Natural killer cell treated with Interleukin-12 subunit alpha and Interleukin-12 subunit beta and Interleukin-15 and Interleukin-18, amount 100 ng/mL, for 72 hours (primary cell): Measurements from ENCODE around the gene GOLGA5. TPM values are rescaled to one million over a fixed set of nuclear protein-coding genes. Genes with fewer than 3 reads are reported as not detected.
"Not testable (repeated sequence)": the region's sequence is repeated elsewhere in the genome, so short reads cannot be mapped to it uniquely, and the experiment has no call there.

Experiments
- ATAC-seq, 2 donors: fragments of 150-1000 bp; cut with Tn5 transposase in 1 of 2; sonication (Bioruptor Pico), chemical (Tn5 transposase) in 1 of 2; 2 replicates each; pipeline ENCODE4 v1.10.0; 2021
- DNase-seq: peaks from one replicate; pipeline ENCODE4 v3.0.0; 2022; ENCODE audit warnings: low spot score
- H3K27ac Mint-ChIP-seq, 2 donors: 1 replicate in 1 of 2; 2 replicates in 1 of 2; pipeline ENCODE4 v1.8.0; 2022; ENCODE audit warnings: mixed read lengths in 2 of 2, mild to moderate bottlenecking in 1 of 2, moderate library complexity in 1 of 2
- H3K27me3 Mint-ChIP-seq, 2 donors: 1 replicate in 1 of 2; 2 replicates in 1 of 2; pipeline ENCODE4 v1.8.0; 2022; ENCODE audit warnings: mixed read lengths in 2 of 2
- H3K36me3 Mint-ChIP-seq: one replicate; pipeline ENCODE4 v1.8.0; 2022; ENCODE audit warnings: mixed read lengths
- H3K4me1 Mint-ChIP-seq, 2 donors: 1 replicate in 1 of 2; 2 replicates in 1 of 2; pipeline ENCODE4 v1.8.0; 2022; ENCODE audit warnings: low read depth in 2 of 2, mixed read lengths in 2 of 2, mild to moderate bottlenecking in 1 of 2
- H3K4me3 Mint-ChIP-seq: one replicate; pipeline ENCODE4 v1.8.0; 2022; ENCODE audit warnings: mixed read lengths
- H3K9me3 Mint-ChIP-seq: 2 replicates; pipeline ENCODE4 v1.8.0; 2022; ENCODE audit warnings: mixed read lengths
- total RNA-seq, 2 donors: library from RNA; stranded (reverse); gene quantifications; one replicate each; pipeline ENCODE4 v1.2.3, GENCODE V29; 2022

GOLGA5 gene
- total RNA-seq, 2 donors from 2014 or later: 21.0 to 24.2 TPM

DNA sequence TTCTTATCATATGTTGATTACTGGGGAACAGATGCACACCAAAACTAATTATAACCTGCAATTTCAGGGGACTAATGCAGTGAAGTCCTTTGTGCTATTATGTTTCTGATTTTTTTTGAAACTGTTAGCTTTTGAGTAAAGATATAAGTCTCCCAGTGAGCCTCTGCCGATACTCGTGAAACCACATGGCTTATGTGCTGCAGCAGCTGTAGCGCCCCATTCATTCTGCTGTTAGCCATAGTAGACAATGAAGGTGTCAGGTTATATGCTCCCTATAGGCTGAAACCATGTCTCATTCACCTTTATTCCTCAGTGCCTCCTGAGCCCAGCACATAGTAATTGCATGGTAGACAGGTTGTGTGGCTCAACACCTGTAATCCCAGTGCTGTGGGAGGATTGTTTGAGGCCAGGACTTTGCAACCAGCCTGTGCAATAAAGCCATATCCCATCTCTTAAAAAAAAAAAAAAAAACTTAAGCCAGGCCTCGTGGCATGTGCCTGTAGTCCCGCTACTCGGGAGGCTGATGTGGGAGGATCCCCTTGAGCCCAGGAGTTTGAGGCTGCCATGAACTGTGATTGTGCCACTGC lies 25.0 kb downstream of the GOLGA5 start:
- ATAC-seq: no peak
- H3K27ac Mint-ChIP-seq: no peak overlapping the region

DNA sequence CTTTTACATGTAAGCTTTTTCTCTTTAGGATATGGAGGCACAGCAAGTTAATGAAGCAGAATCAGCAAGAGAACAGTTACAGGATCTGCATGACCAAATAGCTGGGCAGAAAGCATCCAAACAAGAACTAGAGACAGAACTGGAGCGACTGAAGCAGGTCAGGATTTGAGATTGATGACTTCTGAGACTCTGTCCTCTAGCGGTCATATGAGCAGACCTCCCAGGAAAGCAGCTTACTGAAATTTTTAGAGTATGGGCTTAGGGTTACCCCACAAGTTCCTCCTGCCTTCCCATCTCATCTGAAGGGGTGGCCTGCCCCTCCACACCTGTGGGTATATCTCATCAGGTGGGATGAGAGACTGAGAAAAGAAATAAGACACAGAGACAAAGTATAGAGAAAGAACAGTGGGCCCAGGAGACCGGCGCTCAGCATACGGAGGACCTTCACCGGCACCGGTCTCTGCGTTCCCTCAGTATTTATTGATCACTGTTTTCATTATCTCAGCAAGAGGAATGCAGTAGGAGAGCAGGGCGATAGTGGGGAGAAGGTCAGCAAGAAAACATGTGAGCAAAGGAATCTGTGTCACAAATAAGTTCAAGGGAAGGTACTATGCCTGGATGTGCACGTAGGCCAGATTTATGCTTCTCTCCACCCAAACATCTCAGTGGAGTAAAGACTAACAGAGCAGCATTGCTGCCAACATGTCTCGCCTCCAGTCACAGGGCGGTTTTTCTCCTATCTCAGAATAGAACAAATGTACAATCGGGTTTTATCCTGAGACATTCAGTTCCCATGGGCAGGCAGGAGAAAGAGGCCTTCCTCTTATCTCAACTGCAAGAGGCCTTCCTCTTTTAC lies 25.8 kb downstream of the GOLGA5 start:
- peaks cover 28% of the 10 kb centered on the region for H3K36me3 Mint-ChIP-seq
- H3K4me1 Mint-ChIP-seq, H3K4me3 Mint-ChIP-seq, DNase-seq, H3K9me3 Mint-ChIP-seq, ATAC-seq, H3K27ac Mint-ChIP-seq, H3K27me3 Mint-ChIP-seq: not testable (repeated sequence)

More for the DNA sequence above, 25.0 kb downstream of the GOLGA5 start:
- H3K4me3 Mint-ChIP-seq: no peak overlapping the region
- no peaks in the 10 kb centered on the region for H3K9me3 Mint-ChIP-seq
- H3K4me1 Mint-ChIP-seq: no peaks in the 10 kb centered on the region
- no peak for DNase-seq
- peaks cover 21% of the 10 kb centered on the region for H3K36me3 Mint-ChIP-seq
- no peaks in the 10 kb centered on the region for H3K27me3 Mint-ChIP-seq

DNA sequence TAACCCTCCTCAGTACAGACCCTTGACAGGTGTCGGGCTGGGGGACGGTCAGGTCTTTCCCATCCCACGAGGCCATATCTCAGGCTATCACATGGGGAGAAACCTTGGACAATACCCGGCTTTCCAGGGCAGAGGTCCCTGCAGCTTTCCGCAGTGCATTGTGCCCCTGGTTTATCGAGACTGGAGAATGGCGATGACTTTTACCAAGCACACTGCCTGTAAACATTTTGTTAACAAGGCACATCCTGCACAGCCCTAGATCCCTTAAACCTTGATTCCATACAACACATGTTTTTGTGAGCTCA lies 26.4 kb downstream of the GOLGA5 start:
- DNase-seq, H3K9me3 Mint-ChIP-seq, H3K27ac Mint-ChIP-seq, H3K4me1 Mint-ChIP-seq, H3K27me3 Mint-ChIP-seq, ATAC-seq, H3K4me3 Mint-ChIP-seq: not testable (repeated sequence)
- peaks cover 23% of the 10 kb centered on the region for H3K36me3 Mint-ChIP-seq

DNA sequence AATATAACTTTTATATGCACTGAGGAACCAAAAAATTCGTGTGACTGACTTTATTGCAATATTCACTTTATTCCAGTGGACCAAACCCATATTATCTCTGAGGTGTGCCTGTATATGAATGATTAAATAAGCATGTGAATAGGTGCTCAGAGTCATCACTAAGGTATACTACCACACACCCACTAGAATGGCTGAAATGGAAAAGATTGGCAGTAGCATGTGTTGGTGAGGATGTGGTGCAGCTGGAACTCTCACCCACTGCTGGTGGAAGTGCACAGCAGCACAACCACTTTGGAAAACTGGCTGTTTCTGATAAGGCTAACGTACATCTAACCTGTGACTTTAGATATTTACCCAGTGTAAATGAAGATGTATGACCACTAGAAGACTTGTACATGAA lies 36.8 kb downstream of the GOLGA5 start:
- H3K9me3 Mint-ChIP-seq: no peaks in the 10 kb centered on the region
- no peak overlapping the region for H3K4me3 Mint-ChIP-seq
- DNase-seq: no peak
- no peak overlapping the region for H3K27ac Mint-ChIP-seq
- H3K4me1 Mint-ChIP-seq: peaks cover 0 to 2% of the 10 kb centered on the region in 2 donors
- ATAC-seq: no peak
- no peaks in the 10 kb centered on the region for H3K27me3 Mint-ChIP-seq
- peaks cover 26% of the 10 kb centered on the region for H3K36me3 Mint-ChIP-seq

DNA sequence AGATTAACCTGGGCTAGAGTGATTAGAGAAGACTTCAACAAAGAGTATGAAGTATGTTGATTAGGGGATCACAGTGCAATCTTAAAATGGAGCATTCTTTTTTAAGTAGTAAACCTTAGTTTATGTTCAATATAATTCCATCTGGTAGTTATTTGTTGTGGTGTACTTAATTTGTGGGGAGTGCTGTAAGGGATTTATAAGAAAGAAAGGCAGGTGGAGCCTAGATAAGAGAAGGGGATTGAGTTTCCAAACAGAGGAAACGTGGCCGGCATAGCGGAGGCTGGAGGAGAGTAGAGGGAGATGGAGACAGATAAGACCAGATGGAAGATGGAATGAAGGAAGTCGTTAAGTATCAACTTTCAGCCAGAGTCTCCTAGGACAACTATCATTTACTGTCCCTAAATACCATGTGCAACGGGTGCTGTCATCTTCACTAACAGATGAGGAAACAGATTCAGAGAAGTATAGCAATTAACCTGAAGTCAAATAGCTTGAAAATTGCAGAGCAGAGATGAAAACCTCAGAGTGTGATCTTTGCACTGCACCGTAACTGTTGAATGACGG lies 38.1 kb downstream of the GOLGA5 start:
- H3K4me1 Mint-ChIP-seq: peaks cover 0 to 2% of the 10 kb centered on the region in 2 donors
- H3K27me3 Mint-ChIP-seq: no peaks in the 10 kb centered on the region
- no peak for ATAC-seq
- H3K36me3 Mint-ChIP-seq: peaks cover 25% of the 10 kb centered on the region
- no peaks in the 10 kb centered on the region for H3K9me3 Mint-ChIP-seq
- no peak overlapping the region for H3K4me3 Mint-ChIP-seq
- no peak overlapping the region for H3K27ac Mint-ChIP-seq
- DNase-seq: no peak

DNA sequence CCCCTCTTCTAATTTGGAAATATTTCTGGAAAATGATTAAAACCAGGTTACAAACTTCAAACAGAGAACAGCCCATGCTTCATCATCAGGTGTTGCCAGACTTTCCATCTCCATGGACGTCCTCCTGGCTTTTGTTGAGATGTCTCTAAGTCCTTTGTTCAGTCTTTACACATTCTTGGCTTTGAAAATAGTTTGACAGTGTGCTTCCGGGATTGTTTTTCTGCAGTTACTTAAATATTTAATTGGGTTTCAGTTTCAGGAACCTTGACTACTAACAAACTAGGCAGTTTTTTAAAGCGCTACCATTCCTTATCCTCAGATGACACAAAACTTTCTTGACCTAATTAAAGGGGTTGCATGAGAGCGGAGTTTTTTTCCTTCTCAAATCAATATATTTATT lies 47.8 kb downstream of the GOLGA5 start:
- H3K4me1 Mint-ChIP-seq: peaks cover 19 to 22% of the 10 kb centered on the region in 2 donors
- H3K27me3 Mint-ChIP-seq: no peaks in the 10 kb centered on the region
- H3K4me3 Mint-ChIP-seq: no peak overlapping the region
- peaks cover 23% of the 10 kb centered on the region for H3K36me3 Mint-ChIP-seq
- ATAC-seq: no peak
- H3K9me3 Mint-ChIP-seq: peaks cover 6% of the 10 kb centered on the region
- DNase-seq: no peak
- no peak overlapping the region for H3K27ac Mint-ChIP-seq

DNA sequence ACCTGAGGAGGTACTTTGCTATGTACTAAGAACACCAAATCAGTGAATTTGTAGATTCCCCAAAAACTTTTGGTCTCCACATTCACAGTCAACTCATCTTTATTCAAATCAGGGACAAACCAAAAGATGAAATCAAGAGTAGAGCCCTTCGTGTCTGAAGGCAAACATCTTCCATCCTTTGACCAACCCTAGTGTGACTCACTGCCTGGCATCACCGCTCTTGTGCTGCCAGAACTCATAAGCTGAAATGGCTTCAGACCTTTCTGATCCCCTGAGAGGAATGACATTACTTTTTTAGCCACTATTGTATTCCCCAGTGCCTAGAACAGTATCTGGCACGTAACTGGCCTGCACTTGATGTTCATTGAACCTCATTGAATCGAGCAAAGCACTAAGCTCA lies 50.1 kb downstream of the GOLGA5 start:
- H3K4me3 Mint-ChIP-seq: no peak overlapping the region
- no peak for DNase-seq
- no peaks in the 10 kb centered on the region for H3K27me3 Mint-ChIP-seq
- peak overlapping the region in 1 of 2 donors; percentile 33 for H3K27ac Mint-ChIP-seq
- ATAC-seq: no peak
- peaks cover 25 to 30% of the 10 kb centered on the region in 2 donors for H3K4me1 Mint-ChIP-seq
- H3K36me3 Mint-ChIP-seq: peaks cover 23% of the 10 kb centered on the region
- peaks cover 6% of the 10 kb centered on the region for H3K9me3 Mint-ChIP-seq

DNA sequence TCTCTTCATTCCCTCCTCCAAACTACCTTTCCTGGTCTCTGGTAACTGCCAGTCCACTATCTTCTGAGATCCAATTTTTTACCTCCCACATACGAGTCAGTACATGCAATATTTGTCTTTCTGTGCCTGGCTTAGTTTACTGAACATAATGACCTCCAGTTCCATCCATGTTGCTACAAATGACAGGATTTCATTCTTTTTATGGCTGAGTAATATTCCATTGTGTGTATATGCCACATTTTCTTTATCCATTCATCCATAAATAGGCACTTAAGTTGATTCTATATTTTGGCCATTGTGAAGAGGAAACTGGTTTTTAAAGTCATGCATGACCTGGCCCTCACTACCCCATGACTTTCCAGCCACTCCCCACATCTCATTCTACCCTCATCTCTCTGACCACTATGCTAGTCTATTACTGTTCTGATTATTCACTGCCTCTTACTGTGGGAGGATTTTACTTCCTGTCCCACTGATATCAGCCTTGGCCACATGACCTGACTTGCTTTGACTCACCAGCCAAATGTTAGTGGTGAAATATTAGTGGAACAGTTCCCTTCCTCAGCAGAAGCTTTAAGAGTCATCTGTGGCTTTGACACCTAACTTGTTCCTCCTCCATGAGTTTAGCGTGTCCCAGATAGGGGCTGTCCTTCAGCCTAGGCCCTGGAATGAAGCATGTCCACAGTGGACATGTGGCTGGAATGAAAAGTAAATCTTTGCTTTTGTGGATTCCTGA lies 52.2 kb downstream of the GOLGA5 start:
- Mint-ChIP-seq H3K36me3 (peaks cover 18% of the 10 kb centered on the region), H3K27me3 (no peaks in the 10 kb centered on the region), H3K4me3 (peak overlapping the region; percentile 83), H3K4me1 (peaks cover 25 to 30% of the 10 kb centered on the region in 2 donors), H3K27ac (peak overlapping the region; percentile 37 to 63), H3K9me3 (peaks cover 6% of the 10 kb centered on the region)
- DNase-seq (no peak), ATAC-seq (peak; percentile 92 to 97)

DNA sequence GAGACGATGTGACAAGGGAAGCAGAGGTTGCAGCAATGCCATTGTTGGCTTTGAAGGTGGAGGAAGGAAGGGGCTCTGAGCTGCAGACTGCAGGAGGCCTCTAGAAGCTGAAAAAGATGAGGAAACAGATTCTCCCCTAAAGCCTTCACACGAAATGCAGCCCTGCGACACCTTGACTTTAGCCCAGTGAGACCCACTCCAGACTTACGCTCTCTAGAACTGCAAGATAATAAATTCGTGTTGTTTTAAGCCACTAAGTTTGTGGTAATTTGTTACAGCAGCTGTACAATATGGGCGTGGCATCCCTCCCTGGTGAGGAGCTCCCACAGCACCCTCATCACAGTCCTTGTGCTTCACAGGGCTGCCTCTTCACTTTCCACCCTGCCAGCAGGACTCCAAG lies 53.2 kb downstream of the GOLGA5 start:
- Mint-ChIP-seq H3K27me3 (no peaks in the 10 kb centered on the region), H3K36me3 (peaks cover 18% of the 10 kb centered on the region), H3K27ac (peak overlapping the region; percentile 37 to 63), H3K9me3 (peaks cover 6% of the 10 kb centered on the region), H3K4me3 (no peak overlapping the region), H3K4me1 (peaks cover 25 to 30% of the 10 kb centered on the region in 2 donors)
- no peak for DNase-seq
- ATAC-seq: no peak

DNA sequence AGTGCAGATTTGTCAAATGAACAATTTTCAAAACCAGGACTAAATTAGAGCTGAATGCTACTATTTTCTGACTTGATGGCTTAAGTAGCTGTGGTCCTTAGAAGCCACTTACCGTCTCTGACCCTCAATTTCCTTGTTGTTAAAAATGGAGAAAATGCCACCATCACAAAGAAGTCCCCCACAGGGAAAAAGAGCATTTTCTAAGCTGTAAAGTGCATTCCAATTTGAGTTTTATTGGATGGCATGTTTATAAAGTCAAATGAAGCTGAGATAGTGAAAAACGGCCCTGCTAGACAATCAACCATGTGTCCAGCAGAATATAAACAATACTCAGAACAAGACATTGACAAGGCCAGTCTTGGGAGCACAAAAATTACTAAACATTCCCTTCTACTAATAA lies 53.6 kb downstream of the GOLGA5 start:
- H3K4me3 Mint-ChIP-seq: no peak overlapping the region
- peak overlapping the region; percentile 37 to 63 for H3K27ac Mint-ChIP-seq
- peaks cover 25 to 30% of the 10 kb centered on the region in 2 donors for H3K4me1 Mint-ChIP-seq

DNA sequence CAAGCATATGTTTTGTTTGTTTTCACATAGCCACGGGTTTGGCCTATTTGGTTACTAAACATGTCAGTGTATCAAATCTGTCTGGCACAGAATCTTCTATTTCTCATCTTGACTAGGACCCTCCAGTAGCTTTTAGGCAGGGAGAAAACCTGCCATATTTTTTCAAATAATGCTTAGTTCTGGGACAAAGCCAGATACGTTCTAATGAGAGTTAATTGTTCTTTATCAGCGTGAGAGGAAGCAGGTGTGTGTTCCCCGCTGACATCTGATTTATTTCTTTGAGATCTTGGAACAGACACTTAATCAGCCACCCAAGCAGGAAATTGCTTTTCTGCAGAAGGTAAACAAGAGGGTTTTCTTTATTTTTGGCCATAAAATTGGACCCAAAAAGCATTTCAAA lies 54.8 kb downstream of the GOLGA5 start:
- no peak for ATAC-seq
- H3K36me3 Mint-ChIP-seq: peaks cover 13% of the 10 kb centered on the region
- peaks cover 5% of the 10 kb centered on the region in 2 donors for H3K27me3 Mint-ChIP-seq

More for the DNA sequence above, 53.6 kb downstream of the GOLGA5 start:
- H3K27me3 Mint-ChIP-seq: no peaks in the 10 kb centered on the region
- no peak for DNase-seq
- H3K9me3 Mint-ChIP-seq: peaks cover 6% of the 10 kb centered on the region
- peaks cover 18% of the 10 kb centered on the region for H3K36me3 Mint-ChIP-seq
- ATAC-seq: no peak

DNA sequence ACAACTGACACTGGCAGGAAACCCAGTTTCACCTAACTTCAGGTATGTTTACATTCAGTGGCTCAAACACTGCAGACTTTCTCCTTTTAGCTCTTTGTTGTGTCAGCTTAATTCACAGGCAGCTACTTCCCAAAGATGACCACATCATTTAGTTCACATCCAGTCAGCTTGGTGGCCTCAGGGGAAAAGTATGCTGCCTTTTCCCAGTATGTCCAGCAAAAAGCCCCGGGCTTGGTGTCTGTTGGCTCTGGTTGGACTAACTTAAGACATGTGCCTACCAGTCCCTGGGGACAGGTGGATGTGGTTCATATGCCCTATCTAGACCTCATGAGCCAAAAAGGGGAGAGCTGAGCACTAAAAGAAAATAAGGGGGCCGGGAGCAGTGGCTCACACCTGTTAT lies 56.4 kb downstream of the GOLGA5 start:
- peaks cover 16 to 20% of the 10 kb centered on the region in 2 donors for H3K4me1 Mint-ChIP-seq
- ATAC-seq (no peak), DNase-seq (no peak)
- H3K4me3 Mint-ChIP-seq: no peak overlapping the region
- H3K9me3 Mint-ChIP-seq: peaks cover 7% of the 10 kb centered on the region
- no peak overlapping the region for H3K27ac Mint-ChIP-seq
- peaks cover 12 to 14% of the 10 kb centered on the region in 2 donors for H3K27me3 Mint-ChIP-seq
- H3K36me3 Mint-ChIP-seq: peaks cover 9% of the 10 kb centered on the region

More for the DNA sequence above, 54.8 kb downstream of the GOLGA5 start:
- Mint-ChIP-seq H3K4me1 (peaks cover 21 to 26% of the 10 kb centered on the region in 2 donors), H3K27ac (no peak overlapping the region), H3K4me3 (no peak overlapping the region), H3K9me3 (peaks cover 6% of the 10 kb centered on the region)
- no peak for DNase-seq

DNA sequence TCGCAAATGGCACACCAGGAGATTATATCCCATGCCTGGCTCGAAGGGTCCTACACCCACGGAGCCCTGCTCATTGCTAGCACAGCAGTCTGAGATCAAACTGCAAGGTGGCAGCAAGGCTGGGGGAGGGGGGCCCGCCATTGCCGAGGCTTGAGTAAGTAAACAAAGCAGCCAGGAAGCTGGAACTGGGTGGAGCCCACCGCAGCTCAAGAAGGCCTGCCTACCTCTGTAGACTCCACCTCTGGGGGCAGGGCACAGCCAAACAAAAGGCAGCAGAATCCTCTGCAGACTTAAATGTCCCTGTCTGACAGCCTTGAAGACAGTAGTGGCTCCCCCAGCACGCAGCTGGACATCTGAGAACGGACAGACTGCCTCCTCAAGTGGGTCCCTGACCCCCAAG lies 59.0 kb downstream of the GOLGA5 start:
- not testable (repeated sequence) for H3K9me3 Mint-ChIP-seq, H3K4me1 Mint-ChIP-seq, ATAC-seq, H3K4me3 Mint-ChIP-seq, H3K36me3 Mint-ChIP-seq, H3K27ac Mint-ChIP-seq, DNase-seq
- H3K27me3 Mint-ChIP-seq: peaks cover 19 to 20% of the 10 kb centered on the region in 2 donors
